HEK293 (cell line): ENCODE measurements around the gene BLVRB.

ENCODE experiments used
- PRDM1 ChIP-seq: fragments of 450-650 bp; formaldehyde crosslinking; IDR thresholded peaks from 2 replicates; pipeline ENCODE4; 2016; ENCODE audit warnings: missing biosample characterization, missing genetic modification characterization
- PRDM4 ChIP-seq: fragments of 450-650 bp; formaldehyde crosslinking; IDR thresholded peaks from 2 replicates; pipeline ENCODE4 v1.5.1; 2017; ENCODE audit warnings: missing biosample characterization, missing genetic modification characterization
- SALL2 ChIP-seq: fragments of 450-650 bp; formaldehyde crosslinking; IDR thresholded peaks from 2 replicates; pipeline ENCODE4 v1.5.0; 2017; ENCODE audit warnings: missing biosample characterization, mild to moderate bottlenecking, missing genetic modification characterization, borderline replicate concordance
- ZBTB49 ChIP-seq: fragments of 450-650 bp; formaldehyde crosslinking; IDR thresholded peaks from 2 replicates; pipeline ENCODE4 v1.5.1; 2016; ENCODE audit warnings: missing biosample characterization, missing genetic modification characterization, low read depth
- ZFP69B ChIP-seq: fragments of 450-650 bp; formaldehyde crosslinking; IDR thresholded peaks from 2 replicates; pipeline ENCODE4 v1.5.1; 2016; ENCODE audit warnings: missing biosample characterization, missing genetic modification characterization
- ZNF10 ChIP-seq: fragments of 450-650 bp; formaldehyde crosslinking; IDR thresholded peaks from 2 replicates; pipeline ENCODE4 v1.5.1; 2017; ENCODE audit warnings: missing biosample characterization, missing genetic modification characterization
- ZNF138 ChIP-seq: fragments of 450-650 bp; formaldehyde crosslinking; IDR thresholded peaks from 2 replicates; pipeline ENCODE4 v1.5.1; 2016; ENCODE audit warnings: missing biosample characterization, missing genetic modification characterization, borderline replicate concordance
- ZNF214 ChIP-seq: fragments of 450-650 bp; formaldehyde crosslinking; IDR thresholded peaks from 2 replicates; pipeline ENCODE4 v1.5.1; 2017; ENCODE audit warnings: missing biosample characterization, mild to moderate bottlenecking, missing genetic modification characterization, borderline replicate concordance
- ZNF223 ChIP-seq: fragments of 450-650 bp; formaldehyde crosslinking; IDR thresholded peaks from 2 replicates; pipeline ENCODE4 v1.5.1; 2016; ENCODE audit warnings: missing biosample characterization, missing genetic modification characterization
- ZNF24 ChIP-seq: fragments of 450-650 bp; formaldehyde crosslinking; IDR thresholded peaks from 2 replicates; pipeline ENCODE4 v1.5.1; 2016; ENCODE audit warnings: missing biosample characterization, missing genetic modification characterization
- ZNF341 ChIP-seq: fragments of 450-650 bp; formaldehyde crosslinking; IDR thresholded peaks from 2 replicates; pipeline ENCODE4; 2016; ENCODE audit warnings: low read depth, missing biosample characterization, missing genetic modification characterization
- ZNF416 ChIP-seq: fragments of 450-650 bp; formaldehyde crosslinking; IDR thresholded peaks from 2 replicates; pipeline ENCODE4 v1.5.1; 2016; ENCODE audit warnings: missing biosample characterization, missing genetic modification characterization
- ZNF423 ChIP-seq: fragments of 450-650 bp; formaldehyde crosslinking; IDR thresholded peaks from 2 replicates; pipeline ENCODE4 v1.5.1; 2016; ENCODE audit warnings: missing biosample characterization, missing genetic modification characterization
- ZNF473 ChIP-seq: fragments of 450-650 bp; formaldehyde crosslinking; IDR thresholded peaks from 2 replicates; pipeline ENCODE4 v1.5.1; 2017; ENCODE audit warnings: missing biosample characterization, missing genetic modification characterization
- ZNF600 ChIP-seq: fragments of 450-650 bp; formaldehyde crosslinking; IDR thresholded peaks from 2 replicates; pipeline ENCODE4 v1.5.1; 2016; ENCODE audit warnings: missing biosample characterization, missing genetic modification characterization
- ZNF692 ChIP-seq: fragments of 450-650 bp; formaldehyde crosslinking; IDR thresholded peaks from 2 replicates; pipeline ENCODE4 v1.5.1; 2016; ENCODE audit warnings: missing biosample characterization, missing genetic modification characterization
- ZNF76 ChIP-seq: fragments of 450-650 bp; formaldehyde crosslinking; IDR thresholded peaks from 2 replicates; pipeline ENCODE4; 2016; ENCODE audit warnings: low read depth, missing biosample characterization, missing genetic modification characterization, borderline replicate concordance
- ZNF843 ChIP-seq: fragments of 450-650 bp; formaldehyde crosslinking; IDR thresholded peaks from 2 replicates; pipeline ENCODE4 v1.5.1; 2016; ENCODE audit warnings: missing biosample characterization, missing genetic modification characterization
- ZSCAN18 ChIP-seq: fragments of 450-650 bp; formaldehyde crosslinking; IDR thresholded peaks from 2 replicates; pipeline ENCODE4 v1.5.1; 2016; ENCODE audit warnings: missing biosample characterization, missing genetic modification characterization
- ZSCAN30 ChIP-seq: fragments of 450-650 bp; IDR thresholded peaks from 2 replicates; pipeline ENCODE4 v1.5.1; 2018; ENCODE audit warnings: missing biosample characterization, mild to moderate bottlenecking, missing genetic modification characterization, moderate library complexity
- TF ChIP-seq, protein P1 (sequence below): fragments of 450-650 bp; formaldehyde crosslinking; conservative IDR thresholded peaks from 2 replicates; pipeline ENCODE4 v1.5.1; 2016; ENCODE audit warnings: low read depth, missing biosample characterization, missing genetic modification characterization
- TF ChIP-seq, protein P2 (sequence below): fragments of 450-650 bp; formaldehyde crosslinking; IDR thresholded peaks from 2 replicates; pipeline ENCODE4 v1.5.1; 2016; ENCODE audit warnings: missing biosample characterization, missing genetic modification characterization, borderline replicate concordance
- TF ChIP-seq, protein P3 (sequence below): fragments of 450-650 bp; formaldehyde crosslinking; IDR thresholded peaks from 2 replicates; pipeline ENCODE4 v1.5.1; 2016; ENCODE audit warnings: missing biosample characterization, missing genetic modification characterization

BLVRB gene

GRCh38 chr19:40444825-40445312 lies 20.7 kb downstream of the BLVRB start (continued):
- TF ChIP-seq ZBTB49 (tag by site-specific recombination): no peak
- TF ChIP-seq, protein P1, sequence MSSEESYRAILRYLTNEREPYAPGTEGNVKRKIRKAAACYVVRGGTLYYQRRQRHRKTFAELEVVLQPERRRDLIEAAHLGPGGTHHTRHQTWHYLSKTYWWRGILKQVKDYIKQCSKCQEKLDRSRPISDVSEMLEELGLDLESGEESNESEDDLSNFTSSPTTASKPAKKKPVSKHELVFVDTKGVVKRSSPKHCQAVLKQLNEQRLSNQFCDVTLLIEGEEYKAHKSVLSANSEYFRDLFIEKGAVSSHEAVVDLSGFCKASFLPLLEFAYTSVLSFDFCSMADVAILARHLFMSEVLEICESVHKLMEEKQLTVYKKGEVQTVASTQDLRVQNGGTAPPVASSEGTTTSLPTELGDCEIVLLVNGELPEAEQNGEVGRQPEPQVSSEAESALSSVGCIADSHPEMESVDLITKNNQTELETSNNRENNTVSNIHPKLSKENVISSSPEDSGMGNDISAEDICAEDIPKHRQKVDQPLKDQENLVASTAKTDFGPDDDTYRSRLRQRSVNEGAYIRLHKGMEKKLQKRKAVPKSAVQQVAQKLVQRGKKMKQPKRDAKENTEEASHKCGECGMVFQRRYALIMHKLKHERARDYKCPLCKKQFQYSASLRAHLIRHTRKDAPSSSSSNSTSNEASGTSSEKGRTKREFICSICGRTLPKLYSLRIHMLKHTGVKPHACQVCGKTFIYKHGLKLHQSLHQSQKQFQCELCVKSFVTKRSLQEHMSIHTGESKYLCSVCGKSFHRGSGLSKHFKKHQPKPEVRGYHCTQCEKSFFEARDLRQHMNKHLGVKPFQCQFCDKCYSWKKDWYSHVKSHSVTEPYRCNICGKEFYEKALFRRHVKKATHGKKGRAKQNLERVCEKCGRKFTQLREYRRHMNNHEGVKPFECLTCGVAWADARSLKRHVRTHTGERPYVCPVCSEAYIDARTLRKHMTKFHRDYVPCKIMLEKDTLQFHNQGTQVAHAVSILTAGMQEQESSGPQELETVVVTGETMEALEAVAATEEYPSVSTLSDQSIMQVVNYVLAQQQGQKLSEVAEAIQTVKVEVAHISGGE (tag by site-specific recombination): 0 out of 2 replicates have a peak, but pooled peaks have one; percentile 14
- TF ChIP-seq PRDM4: 0 out of 2 replicates have a peak, but pooled peaks have one; percentile 0
- TF ChIP-seq ZNF214 (tag by site-specific recombination): no peak
- TF ChIP-seq ZNF76 (tag by site-specific recombination): peak; percentile 2; the same call in 1 of the 2 replicates
- TF ChIP-seq ZNF423 (tag by site-specific recombination): no peak
- no peak for TF ChIP-seq ZSCAN30 (tag by site-specific recombination)
- no peak for TF ChIP-seq SALL2 (tag by site-specific recombination)
- TF ChIP-seq ZNF341 (tag by site-specific recombination): no peak
- TF ChIP-seq, protein P2, sequence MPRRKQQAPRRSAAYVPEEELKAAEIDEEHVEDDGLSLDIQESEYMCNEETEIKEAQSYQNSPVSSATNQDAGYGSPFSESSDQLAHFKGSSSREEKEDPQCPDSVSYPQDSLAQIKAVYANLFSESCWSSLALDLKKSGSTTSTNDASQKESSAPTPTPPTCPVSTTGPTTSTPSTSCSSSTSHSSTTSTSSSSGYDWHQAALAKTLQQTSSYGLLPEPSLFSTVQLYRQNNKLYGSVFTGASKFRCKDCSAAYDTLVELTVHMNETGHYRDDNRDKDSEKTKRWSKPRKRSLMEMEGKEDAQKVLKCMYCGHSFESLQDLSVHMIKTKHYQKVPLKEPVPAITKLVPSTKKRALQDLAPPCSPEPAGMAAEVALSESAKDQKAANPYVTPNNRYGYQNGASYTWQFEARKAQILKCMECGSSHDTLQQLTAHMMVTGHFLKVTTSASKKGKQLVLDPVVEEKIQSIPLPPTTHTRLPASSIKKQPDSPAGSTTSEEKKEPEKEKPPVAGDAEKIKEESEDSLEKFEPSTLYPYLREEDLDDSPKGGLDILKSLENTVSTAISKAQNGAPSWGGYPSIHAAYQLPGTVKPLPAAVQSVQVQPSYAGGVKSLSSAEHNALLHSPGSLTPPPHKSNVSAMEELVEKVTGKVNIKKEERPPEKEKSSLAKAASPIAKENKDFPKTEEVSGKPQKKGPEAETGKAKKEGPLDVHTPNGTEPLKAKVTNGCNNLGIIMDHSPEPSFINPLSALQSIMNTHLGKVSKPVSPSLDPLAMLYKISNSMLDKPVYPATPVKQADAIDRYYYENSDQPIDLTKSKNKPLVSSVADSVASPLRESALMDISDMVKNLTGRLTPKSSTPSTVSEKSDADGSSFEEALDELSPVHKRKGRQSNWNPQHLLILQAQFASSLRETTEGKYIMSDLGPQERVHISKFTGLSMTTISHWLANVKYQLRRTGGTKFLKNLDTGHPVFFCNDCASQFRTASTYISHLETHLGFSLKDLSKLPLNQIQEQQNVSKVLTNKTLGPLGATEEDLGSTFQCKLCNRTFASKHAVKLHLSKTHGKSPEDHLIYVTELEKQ (tag by site-specific recombination): no peak
- peak; percentile 95 for TF ChIP-seq ZFP69B (tag by site-specific recombination)
- TF ChIP-seq ZNF843 (tag by site-specific recombination): no peak
- peak; percentile 97 for TF ChIP-seq ZNF692
- TF ChIP-seq ZNF600 (tag by site-specific recombination): peak; percentile 61; the same call in 1 of the 2 replicates
- TF ChIP-seq ZNF223 (tag by site-specific recombination): 0 out of 2 replicates have a peak, but pooled peaks have one; percentile 12
- TF ChIP-seq ZNF10 (tag by site-specific recombination): no peak
- TF ChIP-seq ZSCAN18 (tag by site-specific recombination): no peak
- TF ChIP-seq ZNF473 (tag by site-specific recombination): no peak
- TF ChIP-seq ZNF416: no peak
- TF ChIP-seq, protein P3, sequence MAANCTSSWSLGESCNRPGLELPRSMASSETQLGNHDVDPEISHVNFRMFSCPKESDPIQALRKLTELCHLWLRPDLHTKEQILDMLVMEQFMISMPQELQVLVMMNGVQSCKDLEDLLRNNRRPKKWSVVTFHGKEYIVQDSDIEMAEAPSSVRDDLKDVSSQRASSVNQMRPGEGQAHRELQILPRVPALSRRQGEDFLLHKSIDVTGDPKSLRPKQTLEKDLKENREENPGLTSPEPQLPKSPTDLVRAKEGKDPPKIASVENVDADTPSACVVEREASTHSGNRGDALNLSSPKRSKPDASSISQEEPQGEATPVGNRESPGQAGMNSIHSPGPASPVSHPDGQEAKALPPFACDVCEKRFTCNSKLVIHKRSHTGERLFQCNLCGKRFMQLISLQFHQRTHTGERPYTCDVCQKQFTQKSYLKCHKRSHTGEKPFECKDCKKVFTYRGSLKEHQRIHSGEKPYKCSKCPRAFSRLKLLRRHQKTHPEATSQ (tag by site-specific recombination): no peak
- TF ChIP-seq PRDM1 (tag by site-specific recombination): peak; percentile 94
- no peak for TF ChIP-seq ZNF138 (tag by site-specific recombination)
- 0 out of 2 replicates have a peak, but pooled peaks have one; percentile 4 for TF ChIP-seq ZNF24 (tag by site-specific recombination)
